ENCODE data around the gene EIF4E2. TPM values are rescaled to one million over a fixed set of nuclear protein-coding genes. Genes with fewer than 3 reads are reported as not detected.
A peak's percentile ranks its signal among the peaks of the same experiment; 100 is the strongest.

Gene EIF4E2
- polyA plus RNA-seq, 5 donors, result 91.7 to 99.8 (median 95.9) TPM

GRCh38 chr2:232535761-232536530 lies 14.5 kb upstream of the EIF4E2 start:
- DNase-seq, result no peak

GRCh38 chr2:232537079-232537478 lies 13.4 kb upstream of the EIF4E2 start:
- DNase-seq, result no peak

- no peak for DNase-seq
These were observed 13.0 kb upstream of the EIF4E2 start for GRCh38 chr2:232537499-232537898.

- no peak for DNase-seq
These were observed 11.8 kb upstream of the EIF4E2 start for GRCh38 chr2:232538671-232539070.

- DNase-seq, result no peak
These were observed 10.9 kb upstream of the EIF4E2 start, which contains the start of gene CHRNG for GRCh38 chr2:232539298-232540231. CHRNG (plus strand) TSS chr2:232539692; CDS start chr2:232539748, 56 bp downstream.

- DNase-seq, result no peak
These were observed 9.9 kb upstream of the EIF4E2 start for GRCh38 chr2:232540441-232541041.

- no peak for DNase-seq
These were observed 9.1 kb upstream of the EIF4E2 start for GRCh38 chr2:232541195-232541960.

- no peak for DNase-seq
These were observed 8.4 kb upstream of the EIF4E2 start for GRCh38 chr2:232541961-232542714.

GRCh38 chr2:232542715-232543467 lies 7.6 kb upstream of the EIF4E2 start:
- DNase-seq, result no peak

GRCh38 chr2:232543491-232543890 lies 7.0 kb upstream of the EIF4E2 start:
- no peak for DNase-seq

- DNase-seq, result no peak
These were observed 6.4 kb upstream of the EIF4E2 start for GRCh38 chr2:232543928-232544631.

GRCh38 chr2:232544674-232545073 lies 5.8 kb upstream of the EIF4E2 start:
- DNase-seq, result no peak

- no peak for DNase-seq
These were observed 4.7 kb upstream of the EIF4E2 start for GRCh38 chr2:232545511-232546375.

GRCh38 chr2:232547991-232548390 lies 2.5 kb upstream of the EIF4E2 start:
- DNase-seq, result no peak

- DNase-seq, result no peak
These were observed 685 bp upstream of the EIF4E2 start for GRCh38 chr2:232549655-232550353.

GRCh38 chr2:232551250-232551638 lies 755 bp downstream of the EIF4E2 start:
- DNase-seq, result peak in 1 of 2 donors; percentile 13

GRCh38 chr2:232551776-232552175 lies 1.3 kb downstream of the EIF4E2 start:
- no peak for DNase-seq

GRCh38 chr2:232556426-232556825 lies 5.9 kb downstream of the EIF4E2 start:
- DNase-seq, result no peak

All from right lung (tissue), 5 donors.